ENCODE results near the gene CRIP3. TPM values are rescaled to one million over a fixed set of nuclear protein-coding genes. Genes with fewer than 3 reads are reported as not detected.
A peak's percentile ranks its signal among the peaks of the same experiment; 100 is the strongest.
"Not testable (repeated sequence)": the region's sequence is repeated elsewhere in the genome, so short reads cannot be mapped to it uniquely, and the experiment has no call there.

The CRIP3 gene
- total RNA-seq, 2 experiments from 2014 or later = 1.4 to 1.5 TPM

DNA sequence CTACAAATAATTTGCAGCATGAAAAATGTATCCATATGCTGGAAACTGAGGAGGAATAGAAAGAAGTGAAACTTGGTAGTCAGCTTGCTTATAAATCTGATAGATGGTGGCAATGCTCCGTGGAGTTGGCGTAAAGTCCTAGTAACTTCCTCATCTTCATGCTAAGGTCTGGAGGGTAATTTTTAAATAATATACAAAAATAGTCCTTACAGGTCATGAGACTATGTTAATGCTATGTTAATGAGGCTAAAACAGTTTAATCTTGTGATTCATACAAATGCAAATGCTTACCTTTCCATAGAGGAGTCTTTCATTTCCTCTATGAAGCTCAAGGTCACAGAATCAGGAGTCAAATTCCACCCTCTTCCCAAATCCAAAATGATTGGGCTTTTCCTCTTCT lies 9.4 kb upstream of the CRIP3 start:
- no peaks in the 10 kb centered on the region for H3K27me3 Mint-ChIP-seq
- no peak for DNase-seq
- H3K9me3 Mint-ChIP-seq = no peaks in the 10 kb centered on the region
- H3K27ac Mint-ChIP-seq = peak overlapping the region; percentile 44
- H3K4me1 Mint-ChIP-seq = no peaks in the 10 kb centered on the region
- H3K36me3 Mint-ChIP-seq = no peaks in the 10 kb centered on the region
- H3K4me3 Mint-ChIP-seq = no peak overlapping the region

DNA sequence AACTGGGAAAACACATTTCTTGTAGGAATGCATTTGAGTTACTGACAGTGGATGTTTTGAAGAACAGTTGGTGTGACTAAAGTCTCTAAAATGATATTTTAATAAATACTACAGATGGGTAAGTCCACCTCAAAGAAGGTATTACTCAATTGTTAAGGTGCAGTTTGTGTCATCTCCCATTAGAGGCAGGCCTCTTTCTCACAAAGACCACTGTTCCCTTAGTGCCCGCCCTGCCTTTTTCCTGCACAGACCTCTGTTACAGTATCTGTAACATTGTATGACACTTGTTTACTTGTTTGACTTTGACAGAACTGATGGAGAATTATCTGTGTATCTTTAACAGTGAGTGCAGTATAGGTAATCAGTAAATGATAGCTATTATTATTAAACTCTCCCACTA lies 5.2 kb upstream of the CRIP3 start:
- Mint-ChIP-seq H3K27ac (no peak overlapping the region), H3K27me3 (peaks cover 2% of the 10 kb centered on the region), H3K36me3 (no peaks in the 10 kb centered on the region), H3K4me1 (peaks cover 10% of the 10 kb centered on the region), H3K4me3 (no peak overlapping the region), H3K9me3 (no peaks in the 10 kb centered on the region)
- DNase-seq = no peak

DNA sequence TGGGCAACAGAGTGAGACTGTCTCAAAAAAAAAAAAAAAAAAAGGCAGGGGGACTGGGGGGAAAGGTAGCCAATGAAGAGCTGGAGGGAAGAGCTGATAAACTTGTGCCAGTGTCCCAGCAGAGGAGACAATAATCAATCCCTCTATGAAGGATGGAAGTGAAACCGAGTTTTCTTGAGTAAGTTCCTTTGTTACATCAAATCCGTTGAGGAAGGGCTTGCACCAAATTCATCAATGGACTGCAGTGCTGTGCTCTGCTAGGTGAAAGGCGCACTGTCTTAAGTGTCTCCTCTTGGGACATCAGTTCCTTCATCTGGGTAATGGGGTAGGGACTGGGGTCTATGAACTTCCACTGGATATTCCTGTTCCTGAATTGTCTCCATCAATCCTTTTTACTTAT lies 3.0 kb upstream of the CRIP3 start:
- peaks cover 12% of the 10 kb centered on the region for H3K4me1 Mint-ChIP-seq
- no peak overlapping the region for H3K4me3 Mint-ChIP-seq
- no peaks in the 10 kb centered on the region for H3K36me3 Mint-ChIP-seq
- H3K27ac Mint-ChIP-seq = no peak overlapping the region
- peaks cover 5% of the 10 kb centered on the region for H3K27me3 Mint-ChIP-seq
- no peak for DNase-seq
- no peaks in the 10 kb centered on the region for H3K9me3 Mint-ChIP-seq

DNA sequence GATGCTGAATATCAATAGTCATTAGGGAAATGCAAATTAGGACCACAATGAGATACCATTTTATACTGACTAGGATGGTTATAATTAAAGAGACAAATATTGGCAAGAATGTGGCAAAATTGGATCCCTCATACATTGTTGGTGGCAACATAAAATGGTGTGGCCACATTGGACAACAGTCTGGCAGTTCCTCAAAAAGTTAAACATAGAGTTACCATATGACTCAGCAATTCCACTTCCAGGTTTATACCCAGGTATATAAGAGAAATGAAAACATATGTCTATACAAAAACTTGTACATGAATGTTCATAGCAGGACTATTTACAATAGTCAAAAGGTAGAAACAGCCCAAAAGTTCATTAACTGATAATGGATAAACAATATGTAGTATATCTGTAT lies 2.0 kb upstream of the CRIP3 start:
- no peaks in the 10 kb centered on the region for H3K9me3 Mint-ChIP-seq
- no peak overlapping the region for H3K27ac Mint-ChIP-seq
- H3K4me1 Mint-ChIP-seq = peaks cover 12% of the 10 kb centered on the region
- H3K4me3 Mint-ChIP-seq = no peak overlapping the region
- H3K27me3 Mint-ChIP-seq = peaks cover 5% of the 10 kb centered on the region
- DNase-seq = no peak
- H3K36me3 Mint-ChIP-seq = no peaks in the 10 kb centered on the region

DNA sequence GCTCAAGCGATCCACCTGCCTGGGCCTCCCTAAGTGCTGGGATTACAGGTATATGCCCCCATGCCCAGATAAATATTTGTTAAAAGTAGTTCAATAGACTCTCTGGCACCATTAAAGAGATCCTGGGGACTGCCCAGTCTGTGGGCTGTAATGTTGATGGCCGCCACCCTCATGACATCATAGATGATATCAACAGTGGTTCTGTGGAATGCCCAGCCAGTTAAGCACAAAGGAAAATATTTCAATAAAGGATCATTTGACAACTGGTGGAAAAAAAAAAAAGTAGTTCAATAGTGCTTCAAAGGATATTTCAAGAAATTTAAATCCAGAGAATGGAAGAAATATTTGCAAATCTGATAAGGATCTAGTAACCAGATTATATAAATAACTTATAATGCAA lies 1.5 kb upstream of the CRIP3 start:
- Mint-ChIP-seq H3K9me3 (no peaks in the 10 kb centered on the region), H3K4me3 (no peak overlapping the region), H3K4me1 (peaks cover 12% of the 10 kb centered on the region), H3K27me3 (peaks cover 5% of the 10 kb centered on the region), H3K36me3 (no peaks in the 10 kb centered on the region), H3K27ac (no peak overlapping the region)
- DNase-seq = no peak

DNA sequence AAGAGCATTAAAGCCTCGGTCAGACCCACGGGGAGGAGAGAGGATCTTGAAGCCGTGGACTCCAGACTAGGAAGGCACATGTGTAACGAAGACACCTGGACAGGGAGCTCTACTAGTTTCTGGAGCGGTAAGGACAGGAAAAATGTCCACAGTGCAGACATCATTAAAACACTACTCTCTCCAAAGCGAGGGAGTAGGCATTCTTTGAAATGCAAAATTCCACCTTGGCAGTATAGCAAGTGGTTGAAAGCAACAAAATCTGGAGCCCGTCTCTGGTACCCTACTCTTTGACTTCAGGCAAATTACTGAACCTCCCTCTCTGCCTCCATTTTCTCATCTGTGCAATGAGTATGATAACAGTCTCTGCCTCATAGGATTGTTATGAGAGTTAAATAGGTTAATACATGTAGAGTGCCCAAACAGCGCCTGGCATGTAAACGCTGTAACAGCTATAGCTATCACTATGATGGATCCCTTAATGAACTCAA lies 408 bp upstream of the CRIP3 start:
- peak overlapping the region; percentile 25 for H3K27ac Mint-ChIP-seq
- H3K4me1 Mint-ChIP-seq = peaks cover 12% of the 10 kb centered on the region
- no peak for DNase-seq
- H3K9me3 Mint-ChIP-seq = no peaks in the 10 kb centered on the region
- peaks cover 5% of the 10 kb centered on the region for H3K27me3 Mint-ChIP-seq
- H3K4me3 Mint-ChIP-seq = peak overlapping the region; percentile 81
- no peaks in the 10 kb centered on the region for H3K36me3 Mint-ChIP-seq

DNA sequence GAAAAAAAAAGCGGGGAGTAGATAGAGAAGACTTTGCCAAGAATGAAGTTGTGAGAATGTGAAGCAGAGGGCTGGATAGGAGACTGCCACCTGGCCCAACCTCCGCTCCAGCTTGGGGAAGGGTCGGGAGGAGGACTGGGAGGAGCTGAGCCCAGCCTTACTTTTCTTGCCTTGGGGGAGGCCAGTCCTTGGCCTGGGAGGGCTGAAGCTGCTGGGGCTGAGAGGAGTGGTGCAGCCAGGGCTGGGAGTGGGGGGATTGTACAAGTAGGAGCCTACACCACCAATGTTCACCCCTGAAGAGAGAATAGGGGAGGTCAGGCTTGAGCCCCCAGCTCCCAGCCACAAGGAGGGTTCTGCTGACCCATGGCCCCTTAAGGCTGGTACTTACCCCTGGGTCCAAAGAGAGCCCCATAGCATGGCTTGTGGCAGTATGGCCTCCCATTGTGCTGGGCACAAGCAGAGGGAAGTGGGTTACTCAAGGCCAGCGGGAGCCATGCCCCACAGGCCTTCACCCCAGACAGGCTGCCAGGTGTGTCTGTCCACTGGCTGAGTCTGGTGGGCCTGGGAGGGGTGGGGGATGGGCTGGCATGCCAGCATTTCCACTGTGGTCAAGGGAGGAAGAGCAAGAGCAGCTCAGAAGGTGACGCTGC lies 1.1 kb downstream of the CRIP3 start:
- no peak for DNase-seq
- Mint-ChIP-seq H3K4me1 (peaks cover 12% of the 10 kb centered on the region), H3K9me3 (no peaks in the 10 kb centered on the region), H3K27ac (no peak overlapping the region), H3K27me3 (peaks cover 5% of the 10 kb centered on the region), H3K36me3 (no peaks in the 10 kb centered on the region), H3K4me3 (no peak overlapping the region)

DNA sequence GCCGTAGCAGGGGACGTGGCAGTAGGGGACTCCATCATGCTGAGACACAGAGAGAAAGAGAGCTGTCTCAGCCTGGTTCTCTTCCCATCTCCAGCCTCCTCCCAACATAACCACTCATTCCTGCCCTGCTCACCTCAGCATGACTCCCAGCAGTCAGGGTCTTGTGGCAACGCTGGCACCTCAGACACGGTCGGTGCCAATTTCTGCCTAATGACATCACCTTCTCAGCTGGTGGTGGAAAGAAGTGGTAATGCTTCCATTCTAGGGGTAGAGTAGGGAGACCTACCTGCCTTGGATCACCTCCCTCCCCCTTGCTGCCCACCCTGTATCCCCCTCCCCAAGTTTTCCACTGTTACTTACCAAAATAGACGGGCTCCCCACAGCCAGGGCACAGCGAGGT lies 2.5 kb downstream of the CRIP3 start:
- Mint-ChIP-seq H3K36me3 (no peaks in the 10 kb centered on the region), H3K9me3 (no peaks in the 10 kb centered on the region), H3K4me1 (peaks cover 12% of the 10 kb centered on the region), H3K4me3 (no peak overlapping the region), H3K27ac (no peak overlapping the region), H3K27me3 (peaks cover 5% of the 10 kb centered on the region)
- DNase-seq = no peak

DNA sequence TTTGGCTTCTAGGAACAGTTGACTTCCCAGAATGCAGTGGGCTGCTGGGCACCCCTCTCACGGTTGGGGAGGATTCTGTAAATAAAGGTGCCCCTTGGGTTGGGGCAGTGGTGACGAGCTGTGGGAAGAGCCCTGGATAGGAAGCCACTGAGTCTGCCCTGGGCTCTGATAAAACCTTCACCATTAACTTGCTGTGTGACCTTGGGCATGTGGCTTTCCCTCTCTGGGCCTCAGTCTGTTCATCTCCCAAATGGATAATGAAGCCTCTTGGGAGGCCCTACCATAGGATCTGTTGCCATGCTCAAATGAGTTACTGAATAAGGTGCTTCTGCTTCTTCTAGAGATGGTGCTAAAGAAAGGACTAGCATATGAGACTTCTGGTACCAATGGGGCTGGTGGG lies 3.7 kb downstream of the CRIP3 start:
- Mint-ChIP-seq H3K27ac (no peak overlapping the region), H3K27me3 (peaks cover 7% of the 10 kb centered on the region), H3K4me3 (no peak overlapping the region), H3K9me3 (no peaks in the 10 kb centered on the region), H3K4me1 (peaks cover 6% of the 10 kb centered on the region), H3K36me3 (no peaks in the 10 kb centered on the region)
- DNase-seq = no peak

DNA sequence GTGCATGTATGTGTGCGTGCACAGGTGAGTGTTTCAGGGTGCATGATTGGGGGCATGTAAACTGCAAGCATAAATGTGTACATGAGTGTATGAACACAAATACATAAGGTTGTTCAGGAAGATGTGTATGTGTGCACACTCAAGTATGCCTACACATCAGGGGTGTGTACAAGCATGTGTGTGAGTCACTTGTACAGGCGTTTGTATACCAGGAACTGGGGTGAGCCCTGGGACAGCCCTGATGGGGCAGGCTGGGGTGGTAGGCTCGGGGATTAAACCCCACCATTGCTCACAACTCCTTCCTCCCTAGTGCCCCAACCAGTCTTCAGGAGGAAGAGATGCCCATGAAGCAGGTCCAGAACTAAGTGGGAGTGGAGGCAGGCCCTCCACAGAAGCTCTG lies 4.3 kb downstream of the CRIP3 start:
- no peaks in the 10 kb centered on the region for H3K36me3 Mint-ChIP-seq
- peaks cover 8% of the 10 kb centered on the region for H3K27me3 Mint-ChIP-seq
- H3K9me3 Mint-ChIP-seq = no peaks in the 10 kb centered on the region
- H3K4me3 Mint-ChIP-seq = no peak overlapping the region
- peaks cover 6% of the 10 kb centered on the region for H3K4me1 Mint-ChIP-seq
- no peak overlapping the region for H3K27ac Mint-ChIP-seq
- DNase-seq = no peak

DNA sequence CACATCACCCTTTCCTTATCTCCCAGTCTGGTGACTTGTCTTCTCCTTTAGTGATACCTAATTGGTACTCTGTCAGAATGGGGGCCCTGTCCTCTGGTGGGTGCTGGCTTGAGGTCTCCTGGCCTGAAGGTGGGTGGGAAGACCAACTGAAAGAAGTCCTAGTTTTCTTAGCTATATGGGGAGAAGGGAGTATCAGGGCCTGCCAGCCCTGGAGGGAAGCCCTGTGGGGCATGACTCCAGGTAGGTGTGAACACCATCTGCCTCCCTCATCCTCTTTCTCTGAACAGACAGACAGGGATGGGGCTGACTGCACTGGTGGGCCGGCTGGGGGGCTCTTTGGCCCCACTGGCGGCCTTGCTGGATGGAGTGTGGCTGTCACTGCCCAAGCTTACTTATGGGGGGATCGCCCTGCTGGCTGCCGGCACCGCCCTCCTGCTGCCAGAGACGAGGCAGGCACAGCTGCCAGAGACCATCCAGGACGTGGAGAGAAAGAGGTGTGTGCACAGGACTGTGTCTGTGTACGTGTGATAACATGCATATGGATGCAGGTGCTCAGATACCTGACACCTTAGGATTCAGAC lies 4.8 kb downstream of the CRIP3 start:
- Mint-ChIP-seq H3K4me1 (peaks cover 2% of the 10 kb centered on the region), H3K4me3 (no peak overlapping the region), H3K36me3 (no peaks in the 10 kb centered on the region), H3K9me3 (no peaks in the 10 kb centered on the region), H3K27me3 (peaks cover 7% of the 10 kb centered on the region), H3K27ac (no peak overlapping the region)
- DNase-seq = no peak

DNA sequence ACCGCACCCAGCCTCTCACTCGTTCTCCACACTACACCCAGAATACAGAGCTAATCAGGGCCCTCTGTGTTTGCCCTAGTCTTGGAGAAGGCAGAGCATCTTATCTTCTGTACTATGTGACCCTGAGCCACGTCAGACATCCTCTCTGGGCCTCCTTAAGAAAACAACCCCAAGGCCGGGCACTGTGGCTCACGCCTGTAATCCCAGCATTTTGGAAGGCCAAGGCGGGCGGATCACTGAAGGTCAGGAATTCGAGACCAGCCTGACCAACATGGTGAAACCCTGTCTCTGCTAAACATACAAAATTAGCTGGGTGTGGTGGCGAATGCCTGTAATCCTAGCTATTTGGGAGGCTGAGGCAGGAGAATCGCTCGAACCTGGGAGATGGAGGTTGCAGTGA lies 5.6 kb downstream of the CRIP3 start:
- H3K27me3 Mint-ChIP-seq, H3K36me3 Mint-ChIP-seq, H3K4me3 Mint-ChIP-seq, H3K4me1 Mint-ChIP-seq, H3K27ac Mint-ChIP-seq, DNase-seq, H3K9me3 Mint-ChIP-seq: not testable (repeated sequence)

DNA sequence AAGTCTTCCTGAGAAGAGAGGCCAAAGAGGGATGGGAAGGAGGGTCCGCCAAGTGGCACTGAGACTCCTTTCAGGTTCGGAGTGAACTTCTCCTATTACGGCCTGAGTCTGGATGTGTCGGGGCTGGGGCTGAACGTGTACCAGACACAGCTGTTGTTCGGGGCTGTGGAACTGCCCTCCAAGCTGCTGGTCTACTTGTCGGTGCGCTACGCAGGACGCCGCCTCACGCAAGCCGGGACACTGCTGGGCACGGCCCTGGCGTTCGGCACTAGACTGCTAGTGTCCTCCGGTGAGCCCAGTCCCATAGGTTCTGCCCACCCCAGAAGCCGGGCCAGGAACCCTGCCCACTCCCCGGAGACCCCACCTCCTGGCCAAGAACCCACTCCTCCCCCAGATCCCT lies 6.5 kb downstream of the CRIP3 start:
- Mint-ChIP-seq H3K9me3 (no peaks in the 10 kb centered on the region), H3K27me3 (peaks cover 3% of the 10 kb centered on the region), H3K4me1 (no peaks in the 10 kb centered on the region), H3K4me3 (no peak overlapping the region), H3K27ac (no peak overlapping the region), H3K36me3 (no peaks in the 10 kb centered on the region)
- DNase-seq = no peak

DNA sequence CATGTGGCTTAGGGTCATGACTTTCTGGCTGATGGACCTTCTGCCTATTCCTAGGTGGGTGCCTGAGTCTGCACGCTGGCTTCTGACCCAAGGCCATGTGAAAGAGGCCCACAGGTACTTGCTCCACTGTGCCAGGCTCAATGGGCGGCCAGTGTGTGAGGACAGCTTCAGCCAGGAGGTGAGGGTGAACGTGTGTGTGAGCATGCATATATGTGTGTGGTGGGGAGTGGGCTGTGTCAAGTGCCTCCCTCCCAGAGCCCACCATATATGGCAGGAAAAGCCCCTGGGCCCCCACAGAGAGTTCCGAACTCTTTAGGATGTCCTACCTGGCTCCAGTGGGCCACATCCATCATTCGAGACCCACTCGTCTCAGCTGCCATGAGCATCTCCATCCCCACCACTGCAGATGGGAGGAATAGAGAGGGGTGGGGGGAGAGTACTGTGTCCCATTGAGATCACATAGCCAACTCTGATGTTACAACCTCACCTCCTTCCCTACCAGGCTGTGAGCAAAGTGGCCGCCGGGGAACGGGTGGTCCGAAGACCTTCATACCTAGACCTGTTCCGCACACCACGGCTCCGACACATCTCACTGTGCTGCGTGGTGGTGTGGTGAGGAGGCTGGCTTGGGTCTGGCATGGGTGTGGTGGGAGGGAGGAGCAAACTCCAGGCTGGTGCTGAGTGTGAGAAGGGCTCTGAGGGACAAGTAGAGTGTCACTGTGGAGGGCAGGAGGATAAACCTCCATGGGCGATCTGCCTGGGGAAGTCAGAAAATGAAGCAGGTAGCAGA lies 7.3 kb downstream of the CRIP3 start:
- no peak overlapping the region for H3K4me3 Mint-ChIP-seq
- no peaks in the 10 kb centered on the region for H3K36me3 Mint-ChIP-seq
- no peak overlapping the region for H3K27ac Mint-ChIP-seq
- H3K27me3 Mint-ChIP-seq = peaks cover 3% of the 10 kb centered on the region
- H3K9me3 Mint-ChIP-seq = no peaks in the 10 kb centered on the region
- no peak for DNase-seq
- no peaks in the 10 kb centered on the region for H3K4me1 Mint-ChIP-seq

DNA sequence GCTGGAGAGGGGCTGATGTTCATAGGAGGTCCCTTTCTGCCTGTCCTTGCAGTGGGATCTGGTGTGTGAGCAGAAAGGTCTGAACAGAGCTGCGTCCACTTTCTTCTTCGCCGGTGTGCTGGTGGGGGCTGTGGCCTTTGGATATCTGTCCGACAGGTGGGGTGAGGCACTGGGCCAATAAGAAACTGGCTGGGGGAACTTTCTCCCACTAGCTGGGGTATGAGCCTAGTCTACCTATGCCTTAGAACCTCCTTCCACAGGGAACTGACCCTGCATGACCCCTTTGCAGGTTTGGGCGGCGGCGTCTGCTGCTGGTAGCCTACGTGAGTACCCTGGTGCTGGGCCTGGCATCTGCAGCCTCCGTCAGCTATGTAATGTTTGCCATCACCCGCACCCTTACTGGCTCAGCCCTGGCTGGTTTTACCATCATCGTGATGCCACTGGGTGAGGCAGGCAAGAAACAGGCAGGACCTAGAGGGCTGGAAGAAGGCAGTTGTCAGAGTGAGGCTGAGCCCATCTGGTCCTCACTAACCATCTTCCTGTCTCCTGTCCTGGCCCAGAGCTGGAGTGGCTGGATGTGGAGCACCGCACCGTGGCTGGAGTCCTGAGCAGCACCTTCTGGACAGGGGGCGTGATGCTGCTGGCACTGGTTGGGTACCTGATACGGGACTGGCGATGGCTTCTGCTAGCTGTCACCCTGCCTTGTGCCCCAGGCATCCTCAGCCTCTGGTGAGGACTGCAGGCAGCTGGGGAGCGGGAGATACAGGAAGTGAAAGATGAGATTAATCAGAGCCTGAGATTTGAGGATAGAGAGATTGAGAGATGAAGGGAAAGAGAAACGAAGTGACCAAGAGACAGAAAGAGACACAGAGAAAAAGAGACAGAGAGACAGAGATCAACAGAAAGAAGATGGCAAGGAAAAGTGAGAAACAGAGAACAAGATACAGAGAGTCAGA lies 9.0 kb downstream of the CRIP3 start:
- Mint-ChIP-seq H3K27ac (no peak overlapping the region), H3K4me3 (no peak overlapping the region), H3K9me3 (no peaks in the 10 kb centered on the region), H3K36me3 (no peaks in the 10 kb centered on the region), H3K27me3 (peaks cover 3% of the 10 kb centered on the region), H3K4me1 (no peaks in the 10 kb centered on the region)
- DNase-seq = no peak

Measured in activated naive CD8-positive, alpha-beta T cell treated with anti-CD3 and anti-CD28 coated beads for 36 hours (primary cell).